GM21390 (cell line): ENCODE data around the gene AMZ2.
A peak's percentile ranks its signal among the peaks of the same experiment; 100 is the strongest.
"Not testable (repeated sequence)": the region's sequence is repeated elsewhere in the genome, so short reads cannot be mapped to it uniquely, and the experiment has no call there.

Experiments used
- ATAC-seq: cut with Tn5 transposase; IDR thresholded peaks from one replicate; pipeline ENCODE4 v1.9.1; 2021; ENCODE audit not compliant: unreplicated experiment

AMZ2 gene

DNA sequence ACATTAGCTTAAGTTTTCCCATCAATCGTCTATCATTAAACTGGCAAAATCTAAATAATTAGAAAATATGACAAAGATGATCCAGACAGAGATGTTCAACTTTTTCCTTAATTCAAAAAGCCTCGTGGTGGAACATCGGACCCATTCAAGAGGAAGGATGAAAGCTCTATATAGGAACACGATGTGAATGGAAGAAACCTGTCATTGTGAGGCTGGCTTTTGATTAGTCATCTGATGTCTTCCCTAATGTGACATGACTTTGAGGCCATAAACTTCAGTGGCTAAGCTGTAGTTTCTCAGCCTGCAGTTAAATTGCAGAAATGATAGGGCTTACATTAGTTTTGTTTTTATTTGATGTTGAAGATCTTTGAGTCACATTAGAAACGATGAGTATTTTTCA lies 1.0 kb downstream of the AMZ2 start:
- no peak for ATAC-seq

DNA sequence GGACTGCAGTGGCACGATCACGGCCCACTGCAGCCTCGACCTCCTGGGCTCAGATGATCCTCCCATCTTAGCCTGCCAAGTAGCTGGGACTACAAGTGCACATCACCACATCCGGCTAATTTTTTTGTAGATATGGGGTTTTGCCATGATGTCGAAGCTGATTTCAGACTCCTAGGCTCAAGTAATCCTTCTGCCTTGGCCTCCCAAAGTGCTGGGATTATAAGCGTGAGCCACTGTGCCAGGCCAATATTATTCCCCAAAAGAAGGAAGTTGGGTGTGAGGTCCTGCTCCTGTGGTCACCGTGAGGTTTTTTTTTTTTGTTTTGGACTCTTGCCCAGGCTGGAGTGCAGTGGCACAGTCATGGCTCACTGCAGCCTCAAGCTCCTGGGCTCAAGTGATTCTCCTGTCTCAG lies 1.5 kb downstream of the AMZ2 start:
- no peak for ATAC-seq

GRCh38 chr17:68253426-68253825 lies 5.6 kb downstream of the AMZ2 start:
- not testable (repeated sequence) for ATAC-seq

- ATAC-seq, result no peak
These were observed 7.3 kb downstream of the AMZ2 start for GRCh38 chr17:68255151-68255550.

DNA sequence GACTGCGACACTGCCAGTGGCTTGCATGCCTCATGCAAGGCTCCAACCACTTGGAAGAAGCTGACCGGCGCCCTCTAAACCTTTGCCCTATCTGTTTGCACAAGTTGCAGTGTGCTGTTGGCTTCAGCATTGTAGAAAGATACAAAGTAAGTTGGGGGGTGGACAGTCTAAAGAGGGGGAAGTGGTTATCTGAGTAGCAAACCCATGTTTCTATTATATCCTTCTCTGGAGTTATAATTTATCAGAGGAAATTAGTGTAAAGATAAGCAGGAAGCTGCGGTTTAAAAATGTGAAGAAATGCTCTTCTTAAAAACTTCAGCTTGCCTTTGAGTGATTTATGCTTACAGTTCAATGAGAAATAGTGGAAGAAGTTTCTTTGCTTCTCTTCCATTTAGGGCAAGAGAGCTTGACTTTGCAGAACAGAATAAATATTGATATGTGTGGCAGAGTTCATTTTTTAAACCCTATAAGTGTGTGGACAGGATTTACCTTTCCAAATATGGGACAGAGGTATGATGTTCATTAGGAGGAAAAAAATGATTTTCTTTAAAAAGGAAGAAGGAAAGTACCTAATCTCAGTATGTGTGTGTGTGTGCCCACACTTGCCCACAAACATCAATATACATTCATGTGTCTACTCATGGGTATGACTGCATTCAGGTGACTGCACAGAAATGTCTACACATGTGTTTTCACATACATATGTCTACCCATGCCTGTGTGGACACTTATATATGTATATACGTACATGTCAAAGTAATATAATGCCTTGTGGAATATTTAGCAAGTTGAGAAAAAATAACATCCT lies 8.1 kb downstream of the AMZ2 start:
- no peak for ATAC-seq

GRCh38 chr17:68256701-68257100 lies 8.9 kb downstream of the AMZ2 start:
- ATAC-seq, result not testable (repeated sequence)

GRCh38 chr17:68257934-68258333 lies 10.1 kb downstream of the AMZ2 start:
- ATAC-seq, result no peak

DNA sequence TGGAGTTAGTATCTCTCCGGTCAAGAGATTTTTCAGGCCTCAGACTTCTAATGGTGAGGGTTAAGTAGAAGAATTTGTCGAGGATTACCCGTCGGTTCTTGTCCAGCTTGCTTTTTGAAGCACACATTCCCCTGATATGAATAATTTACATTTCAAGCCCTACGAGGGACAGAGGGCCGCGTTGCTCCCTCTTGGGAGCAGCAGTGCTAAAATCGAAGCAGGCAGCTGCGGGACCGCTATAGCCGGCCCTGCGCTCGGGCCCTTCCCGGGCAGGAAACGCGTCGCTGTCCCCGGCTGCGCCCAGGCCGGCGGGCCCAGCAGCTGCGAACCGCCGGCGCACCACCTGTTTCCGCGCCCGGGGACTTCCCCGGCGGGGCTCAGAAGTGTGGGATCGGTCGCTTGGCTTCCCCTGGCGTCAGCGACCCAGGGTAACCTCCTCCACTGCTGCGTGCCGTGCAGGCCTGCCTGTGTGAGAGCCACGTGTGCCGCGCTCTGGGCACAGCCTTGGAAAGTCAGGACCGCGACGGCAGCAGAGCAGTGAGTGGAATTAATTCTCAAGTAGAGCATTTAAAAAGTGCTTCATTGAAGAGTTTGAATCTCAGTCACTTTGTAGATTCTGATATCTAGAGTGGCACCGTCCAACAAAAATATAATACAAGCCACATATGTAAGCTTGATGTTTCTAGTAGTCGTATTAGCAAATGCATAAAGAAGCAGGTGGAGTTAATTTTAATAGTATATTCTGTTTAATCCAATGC lies 11.2 kb downstream of the AMZ2 start:
- peak; percentile 90 for ATAC-seq

- ATAC-seq, result not testable (repeated sequence)
These were observed 11.8 kb downstream of the AMZ2 start for GRCh38 chr17:68259648-68259951.

GRCh38 chr17:68260051-68260762 lies 12.4 kb downstream of the AMZ2 start:
- no peak for ATAC-seq

GRCh38 chr17:68262467-68262866 lies 14.6 kb downstream of the AMZ2 start:
- not testable (repeated sequence) for ATAC-seq

- not testable (repeated sequence) for ATAC-seq
These were observed 15.3 kb downstream of the AMZ2 start for GRCh38 chr17:68263101-68263681.

DNA sequence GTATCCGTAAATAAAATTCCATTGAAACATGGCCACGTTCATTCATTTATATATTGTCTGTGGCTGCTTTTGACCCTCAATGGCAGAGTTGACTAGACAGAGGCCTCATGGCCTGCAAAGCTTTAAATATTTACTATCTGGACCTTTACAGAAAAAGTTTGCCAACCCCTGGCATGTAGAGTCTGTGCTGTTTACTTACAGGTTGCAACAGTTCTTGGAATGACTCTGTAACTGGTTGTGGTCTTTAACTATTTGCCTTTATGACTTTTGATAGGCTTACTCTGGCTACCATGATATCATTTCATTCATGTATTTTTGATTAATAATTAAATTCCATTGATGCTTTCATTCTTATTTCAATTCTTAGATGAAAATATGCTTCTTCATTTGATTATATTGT lies 18.0 kb downstream of the AMZ2 start:
- not testable (repeated sequence) for ATAC-seq

GRCh38 chr17:68273722-68274121 lies 25.9 kb downstream of the AMZ2 start:
- no peak for ATAC-seq

GRCh38 chr17:68276339-68276738 lies 28.5 kb downstream of the AMZ2 start:
- not testable (repeated sequence) for ATAC-seq

GRCh38 chr17:68277807-68278206 lies 30.0 kb downstream of the AMZ2 start:
- ATAC-seq, result no peak

- ATAC-seq, result not testable (repeated sequence)
These were observed 34.1 kb downstream of the AMZ2 start for GRCh38 chr17:68281965-68282364.

- peak; percentile 22 for ATAC-seq
These were observed 40.5 kb downstream of the AMZ2 start for GRCh38 chr17:68288375-68288774.

DNA sequence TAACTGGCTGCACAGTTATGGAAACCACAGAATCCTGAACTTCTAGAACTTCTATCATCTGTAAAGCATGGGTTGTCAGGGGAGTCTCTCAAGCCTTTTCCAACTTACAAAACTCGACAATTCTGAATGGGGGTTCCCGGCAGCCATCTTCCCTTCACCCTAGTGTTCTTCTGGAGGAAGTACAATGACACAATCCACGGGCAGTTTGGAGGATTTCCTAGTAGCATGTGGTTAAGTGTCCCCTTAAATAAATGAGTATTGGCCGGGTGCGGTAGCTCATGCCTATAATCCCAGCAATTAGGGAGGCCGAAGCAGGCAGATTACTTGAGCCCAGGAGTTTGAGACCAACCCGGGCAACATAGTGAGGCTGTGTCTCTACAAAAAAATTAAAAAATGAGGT lies 41.0 kb downstream of the AMZ2 start:
- ATAC-seq, result no peak

GRCh38 chr17:68289473-68289872 lies 41.6 kb downstream of the AMZ2 start:
- ATAC-seq, result no peak

DNA sequence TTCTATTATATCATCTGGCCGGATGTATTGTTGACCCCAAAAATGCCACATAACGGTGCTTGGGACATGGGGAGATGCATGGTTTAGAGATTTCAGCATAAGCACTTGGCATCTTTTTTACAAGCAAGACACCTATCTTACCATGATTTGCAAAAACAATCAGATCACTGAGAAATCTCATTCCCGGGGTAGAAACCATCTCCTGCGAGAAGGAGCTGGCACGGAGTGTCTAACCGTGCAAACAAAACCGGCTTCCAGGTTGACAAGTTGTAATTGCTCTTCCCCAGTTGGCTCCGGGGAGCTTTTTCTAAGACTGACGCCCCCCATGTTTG lies 42.1 kb downstream of the AMZ2 start:
- ATAC-seq, result no peak
